ENCODE measurements around the gene ELL2. TPM values are rescaled to one million over a fixed set of nuclear protein-coding genes. Genes with fewer than 3 reads are reported as not detected.
"Not testable (repeated sequence)": the region's sequence is repeated elsewhere in the genome, so short reads cannot be mapped to it uniquely, and the experiment has no call there.

Gene ELL2
- total RNA-seq, 4 donors from 2014 or later = 5.8 to 46.8 (median 19.7) TPM

DNA sequence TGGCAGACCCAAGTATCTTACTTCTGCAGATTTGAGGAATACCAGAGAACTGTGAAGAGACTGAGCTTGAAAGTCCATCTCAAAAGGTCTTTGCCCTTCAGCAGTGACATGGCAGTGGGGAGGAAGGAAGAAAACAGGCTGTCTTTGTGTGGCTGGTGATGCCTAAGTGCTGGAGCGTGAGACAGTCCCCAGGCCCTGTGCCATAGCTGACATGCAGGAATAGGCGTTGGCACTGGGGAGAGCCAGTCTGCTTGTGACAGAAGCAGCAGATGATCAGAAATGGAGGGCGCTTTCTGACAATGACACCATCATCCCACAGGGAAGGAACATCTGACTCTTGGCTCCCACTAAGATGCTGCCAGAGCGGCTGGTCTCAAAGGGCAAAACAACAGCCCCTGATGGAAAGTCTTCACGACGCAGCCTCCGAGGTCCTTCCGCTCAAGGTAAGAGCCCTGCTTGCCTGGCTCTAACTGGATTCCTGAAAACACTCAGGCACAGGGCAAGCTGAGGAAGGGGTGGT is 123.6 kb downstream of the ELL2 start:
- Histone ChIP-seq H3K4me1 (peaks cover 5 to 46% (median 29%) of the 10 kb centered on the region in 4 donors), H3K36me3 (no peaks in the 10 kb centered on the region), H3K9me3 (no peaks in the 10 kb centered on the region), H3K4me3 (no peak overlapping the region), H3K27ac (no peak overlapping the region), H3K27me3 (no peaks in the 10 kb centered on the region)
- intact Hi-C loops (cut with DNase I; ENCODE audit: low total_unique reads) (no loop called here), in situ Hi-C loops (cut with MboI; ENCODE audit: low pct_ligation_motif_present in 1 of 4, low pct_unique_long_range_greater_than_20kb in 1 of 4, low sequenced_read_pairs in 3 of 4) (no loop called here)
- DNase-seq = no peak
- 94% methylated on average over 8 of the region's 8 CpGs; no CpG with 5 or more reads in 1 of the 2 donors for WGBS, 2 donors (ENCODE audit: low coverage in 1 of 2)
- no peak for TF ChIP-seq POLR2A (IDR thresholded peaks at IDR 0.05)
- TF ChIP-seq EP300 (IDR thresholded peaks at IDR 0.05; ENCODE audit: low read depth) = no peak
- TF ChIP-seq, protein P1, sequence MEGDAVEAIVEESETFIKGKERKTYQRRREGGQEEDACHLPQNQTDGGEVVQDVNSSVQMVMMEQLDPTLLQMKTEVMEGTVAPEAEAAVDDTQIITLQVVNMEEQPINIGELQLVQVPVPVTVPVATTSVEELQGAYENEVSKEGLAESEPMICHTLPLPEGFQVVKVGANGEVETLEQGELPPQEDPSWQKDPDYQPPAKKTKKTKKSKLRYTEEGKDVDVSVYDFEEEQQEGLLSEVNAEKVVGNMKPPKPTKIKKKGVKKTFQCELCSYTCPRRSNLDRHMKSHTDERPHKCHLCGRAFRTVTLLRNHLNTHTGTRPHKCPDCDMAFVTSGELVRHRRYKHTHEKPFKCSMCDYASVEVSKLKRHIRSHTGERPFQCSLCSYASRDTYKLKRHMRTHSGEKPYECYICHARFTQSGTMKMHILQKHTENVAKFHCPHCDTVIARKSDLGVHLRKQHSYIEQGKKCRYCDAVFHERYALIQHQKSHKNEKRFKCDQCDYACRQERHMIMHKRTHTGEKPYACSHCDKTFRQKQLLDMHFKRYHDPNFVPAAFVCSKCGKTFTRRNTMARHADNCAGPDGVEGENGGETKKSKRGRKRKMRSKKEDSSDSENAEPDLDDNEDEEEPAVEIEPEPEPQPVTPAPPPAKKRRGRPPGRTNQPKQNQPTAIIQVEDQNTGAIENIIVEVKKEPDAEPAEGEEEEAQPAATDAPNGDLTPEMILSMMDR (IDR thresholded peaks at IDR 0.05) = no peak
- TF ChIP-seq POLR2AphosphoS5 (IDR thresholded peaks at IDR 0.05) = no peak

DNA sequence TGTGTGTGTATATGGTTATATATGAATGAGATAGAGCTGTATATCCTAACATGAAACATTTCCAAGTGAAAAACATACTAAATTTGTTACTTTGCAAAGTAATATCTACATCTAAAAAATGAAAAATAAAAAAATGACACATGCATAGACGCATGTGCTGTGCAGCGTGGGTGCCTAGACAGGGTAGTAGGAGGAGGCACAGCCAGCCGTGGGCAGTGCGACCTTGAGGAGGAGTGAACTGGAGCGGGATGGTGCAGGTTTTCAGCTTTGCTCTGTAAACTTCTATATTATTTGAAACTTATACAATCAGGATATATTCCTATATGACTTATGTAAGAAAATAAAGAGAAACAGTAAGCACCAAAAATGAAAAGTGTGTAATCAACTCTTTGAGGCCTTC is 124.2 kb downstream of the ELL2 start:
- Histone ChIP-seq H3K36me3 (no peaks in the 10 kb centered on the region), H3K27me3 (no peaks in the 10 kb centered on the region), H3K4me3 (no peak overlapping the region), H3K4me1 (peaks cover 5 to 43% (median 25%) of the 10 kb centered on the region in 4 donors), H3K27ac (no peak overlapping the region), H3K9me3 (no peaks in the 10 kb centered on the region)
- intact Hi-C loops (cut with DNase I; ENCODE audit: low total_unique reads) = no loop called here
- in situ Hi-C loops (cut with MboI; ENCODE audit: low pct_ligation_motif_present in 1 of 4, low pct_unique_long_range_greater_than_20kb in 1 of 4, low sequenced_read_pairs in 3 of 4) = no loop called here
- 89 to 98% methylated on average over 3 to 5 of the region's 5 CpGs for WGBS, 2 donors (ENCODE audit: low coverage in 1 of 2)
- DNase-seq = no peak
- TF ChIP-seq EP300 (IDR thresholded peaks at IDR 0.05; ENCODE audit: low read depth) (no peak), POLR2AphosphoS5 (IDR thresholded peaks at IDR 0.05) (no peak), POLR2A (IDR thresholded peaks at IDR 0.05) (no peak)
- TF ChIP-seq, protein P1 (IDR thresholded peaks at IDR 0.05) = no peak

DNA sequence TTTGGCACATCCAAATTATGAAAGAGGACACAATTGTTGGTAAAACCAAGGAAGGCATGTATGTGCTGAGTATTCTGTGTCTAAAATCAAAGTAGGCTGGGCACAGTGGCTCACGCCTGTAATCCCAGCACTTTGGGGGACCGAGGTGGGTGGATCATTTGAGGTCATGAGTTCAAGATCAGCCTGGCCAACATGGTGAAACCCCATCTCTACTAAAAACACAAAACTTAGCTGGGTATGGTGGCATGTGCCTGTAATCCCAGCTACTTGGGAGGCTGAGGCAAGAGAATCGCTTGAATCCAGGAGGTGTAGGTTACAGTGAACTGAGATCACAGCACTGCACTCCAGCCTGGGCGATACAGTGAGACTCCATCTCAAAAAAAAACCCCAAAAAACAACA is 124.7 kb downstream of the ELL2 start:
- H3K36me3 ChIP-seq; H3K9me3 ChIP-seq; H3K4me3 ChIP-seq; intact Hi-C loops (cut with DNase I; ENCODE audit: low total_unique reads); H3K27me3 ChIP-seq; in situ Hi-C loops (cut with MboI; ENCODE audit: low pct_ligation_motif_present in 1 of 4, low pct_unique_long_range_greater_than_20kb in 1 of 4, low sequenced_read_pairs in 3 of 4); DNase-seq: not testable (repeated sequence)
- peak overlapping the region in 2 of 4 donors; percentile 87 to 95 for H3K27ac ChIP-seq
- WGBS, 2 donors (ENCODE audit: low coverage in 1 of 2) = 92 to 94% methylated on average over 4 of the region's 4 CpGs
- H3K4me1 ChIP-seq = peaks cover 5 to 39% (median 20%) of the 10 kb centered on the region in 4 donors

DNA sequence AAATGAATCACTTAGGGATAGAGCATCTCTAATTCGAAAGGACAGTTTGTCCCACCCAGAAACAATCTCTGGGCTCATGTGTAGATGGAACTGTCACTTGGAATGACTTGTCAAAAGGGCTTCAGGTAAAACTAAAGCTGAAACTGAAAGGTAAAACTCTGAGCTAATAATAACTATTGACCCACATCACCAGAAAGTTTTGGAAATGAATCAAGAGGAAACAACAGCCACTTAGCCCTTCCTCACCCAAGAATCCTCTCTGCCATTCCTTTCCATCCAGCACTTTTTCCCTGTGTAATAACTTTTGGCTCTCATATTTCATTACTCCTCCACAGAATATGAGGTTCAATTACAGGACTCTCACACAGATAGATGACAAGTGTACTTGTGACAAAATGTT is 125.1 kb downstream of the ELL2 start:
- no peaks in the 10 kb centered on the region for H3K9me3 ChIP-seq

More for the DNA sequence above, 125.1 kb downstream of the ELL2 start:
- Histone ChIP-seq H3K4me3 (no peak overlapping the region), H3K36me3 (no peaks in the 10 kb centered on the region), H3K4me1 (peaks cover 5 to 35% (median 17%) of the 10 kb centered on the region in 4 donors), H3K27ac (peak overlapping the region in 3 of 4 donors; percentile 87 to 95 (median 93)), H3K27me3 (no peaks in the 10 kb centered on the region)
- in situ Hi-C loops (cut with MboI; ENCODE audit: low pct_ligation_motif_present in 1 of 4, low pct_unique_long_range_greater_than_20kb in 1 of 4, low sequenced_read_pairs in 3 of 4) (no loop called here), intact Hi-C loops (cut with DNase I; ENCODE audit: low total_unique reads) (no loop called here)
- 71 to 100% methylated on average over 1 of the region's 1 CpG for WGBS, 2 donors (ENCODE audit: low coverage in 1 of 2)
- no peak for DNase-seq
- TF ChIP-seq POLR2A (IDR thresholded peaks at IDR 0.05) (no peak), EP300 (IDR thresholded peaks at IDR 0.05; ENCODE audit: low read depth) (no peak), POLR2AphosphoS5 (IDR thresholded peaks at IDR 0.05) (no peak)
- TF ChIP-seq, protein P1 (IDR thresholded peaks at IDR 0.05) = no peak
